ENCODE results near the gene THSD7B.
"Not testable (repeated sequence)": the region's sequence is repeated elsewhere in the genome, so short reads cannot be mapped to it uniquely, and the experiment has no call there.

The THSD7B gene

GRCh38 chr2:137049518-137049917 lies 284.2 kb downstream of the THSD7B start:
- DNase-seq, result no peak

- DNase-seq, result no peak
Measured at GRCh38 chr2:137050949-137051348, 285.6 kb downstream of the THSD7B start.

- no peak for DNase-seq
Measured at GRCh38 chr2:137051778-137052398, 286.5 kb downstream of the THSD7B start.

GRCh38 chr2:137056704-137057103 lies 291.4 kb downstream of the THSD7B start:
- no peak for DNase-seq

- not testable (repeated sequence) for DNase-seq
Measured at GRCh38 chr2:137076111-137076765, 310.9 kb downstream of the THSD7B start.

GRCh38 chr2:137091704-137092103 lies 326.4 kb downstream of the THSD7B start:
- no peak for DNase-seq

GRCh38 chr2:137093116-137093515 lies 327.8 kb downstream of the THSD7B start:
- DNase-seq, result no peak

GRCh38 chr2:137096187-137096586 lies 330.8 kb downstream of the THSD7B start:
- DNase-seq, result no peak

- DNase-seq, result no peak
Measured at GRCh38 chr2:137096693-137097092, 331.3 kb downstream of the THSD7B start.

GRCh38 chr2:137101814-137102213 lies 336.5 kb downstream of the THSD7B start:
- DNase-seq, result not testable (repeated sequence)

GRCh38 chr2:137107904-137108303 lies 342.6 kb downstream of the THSD7B start:
- DNase-seq, result no peak

GRCh38 chr2:137111896-137112295 lies 346.6 kb downstream of the THSD7B start:
- no peak for DNase-seq

- DNase-seq, result no peak
Measured at GRCh38 chr2:137115081-137115794, 349.9 kb downstream of the THSD7B start.

GRCh38 chr2:137115795-137116089 lies 350.4 kb downstream of the THSD7B start:
- DNase-seq, result no peak

- no peak for DNase-seq
Measured at GRCh38 chr2:137117385-137117784, 352.0 kb downstream of the THSD7B start.

GRCh38 chr2:137118140-137118539 lies 352.8 kb downstream of the THSD7B start:
- DNase-seq, result no peak

GRCh38 chr2:137123226-137123625 lies 357.9 kb downstream of the THSD7B start:
- no peak for DNase-seq

GRCh38 chr2:137133225-137133624 lies 367.9 kb downstream of the THSD7B start:
- DNase-seq, result no peak

GRCh38 chr2:137138263-137138662 lies 372.9 kb downstream of the THSD7B start:
- no peak for DNase-seq

GRCh38 chr2:137151731-137152130 lies 386.4 kb downstream of the THSD7B start:
- no peak for DNase-seq

- DNase-seq, result no peak
Measured at GRCh38 chr2:137154946-137155345, 389.6 kb downstream of the THSD7B start.

- DNase-seq, result no peak
Measured at GRCh38 chr2:137155356-137156104, 390.2 kb downstream of the THSD7B start.

GRCh38 chr2:137156221-137156844 lies 391.0 kb downstream of the THSD7B start:
- DNase-seq, result no peak

Measured in activated T-cell treated with anti-CD3 and anti-CD28 coated beads, Interleukin-2, amount 50 U/mL, for 1 hour (primary cell).